ENCODE data around the gene PCDHB1.

Gene PCDHB1, protein sequence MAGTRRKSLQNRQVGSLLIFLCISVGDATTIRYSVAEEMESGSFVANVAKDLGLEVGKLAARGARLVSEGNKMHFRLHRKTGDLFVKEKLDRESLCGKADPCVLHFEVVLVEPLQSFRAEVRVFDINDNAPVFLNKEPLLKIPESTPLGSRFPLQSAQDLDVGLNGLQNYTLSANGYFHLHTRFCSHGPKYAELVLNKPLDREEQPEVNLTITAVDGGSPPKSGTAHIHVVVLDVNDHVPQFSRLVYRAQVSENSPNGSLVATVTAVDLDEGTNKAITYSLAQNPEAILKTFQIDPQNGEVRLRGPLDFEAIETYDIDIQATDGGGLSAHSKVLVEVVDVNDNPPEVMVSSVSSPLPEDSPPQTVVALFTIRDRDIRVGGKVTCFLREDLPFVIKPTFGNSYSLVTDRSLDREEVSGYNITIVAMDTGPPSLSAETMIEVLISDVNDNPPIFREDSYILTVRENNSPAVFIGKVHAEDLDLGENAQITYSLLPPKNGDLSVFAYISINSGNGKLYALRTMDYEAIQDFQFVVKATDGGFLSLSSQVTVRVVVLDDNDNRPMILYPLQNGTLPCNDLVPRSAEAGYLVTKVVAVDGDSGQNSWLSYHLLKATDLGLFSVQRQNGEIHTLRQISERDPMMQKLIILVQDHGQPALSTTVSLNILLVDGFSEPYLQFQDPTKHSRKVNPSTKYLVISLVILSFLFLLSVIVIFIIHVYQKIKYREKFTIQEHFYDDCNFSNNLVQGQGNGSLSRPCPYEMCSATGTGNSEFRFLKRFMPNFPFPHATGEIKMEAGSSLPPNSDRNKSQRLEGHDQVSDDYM

DNA sequence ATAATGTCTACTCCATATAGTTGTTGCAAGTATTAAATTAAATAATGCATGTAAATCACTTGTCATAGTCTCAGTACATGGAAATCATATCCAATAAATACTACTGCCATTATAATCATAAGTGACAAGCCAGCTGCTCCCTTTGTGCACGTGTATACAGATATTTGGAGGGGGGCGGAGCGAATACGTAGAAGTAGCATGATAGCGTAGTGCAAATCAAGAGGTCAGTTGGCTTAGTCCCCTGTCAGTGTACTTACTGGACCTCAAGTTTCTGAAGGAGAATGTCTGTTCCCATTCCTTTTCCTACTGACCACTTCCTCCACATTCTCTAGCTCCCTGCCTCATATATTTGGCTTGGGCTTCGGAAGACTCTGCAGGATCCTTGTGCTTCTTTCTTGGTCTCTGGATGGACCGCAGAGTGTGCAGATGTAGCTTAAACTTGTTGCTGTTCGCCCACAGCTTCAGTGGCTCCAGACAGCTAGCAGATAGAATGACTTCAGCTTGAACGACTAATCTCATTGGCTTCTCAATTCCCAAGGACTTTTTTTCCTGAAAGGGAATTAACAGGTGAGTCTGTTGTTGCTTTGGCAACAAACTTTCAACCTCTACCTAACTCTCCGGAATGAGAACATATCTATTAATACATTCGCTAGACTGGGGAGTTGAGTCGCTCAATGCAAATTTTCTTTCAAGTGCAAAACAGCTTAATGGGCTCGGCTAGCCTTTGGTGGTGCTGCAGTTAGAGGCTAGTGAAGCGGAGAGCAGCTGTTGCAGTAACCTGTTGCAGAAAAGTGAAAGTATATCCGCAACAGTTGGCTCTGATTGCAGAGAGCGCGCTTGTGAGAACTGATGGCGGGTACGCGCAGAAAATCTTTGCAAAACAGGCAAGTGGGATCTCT is at the start of gene PCDHB1:
PCDHB1 (plus strand) TSS at position 753 of the 899 bp plus-strand sequence; CDS start at position 850, 97 bp downstream.
- in situ Hi-C loops (cut with HindIII; ENCODE audit: low pct_ligation_motif_present, low pct_unique_long_range_greater_than_20kb, low sequenced_read_pairs), result no loop called here
- no peak for DNase-seq

- in situ Hi-C loops (cut with HindIII; ENCODE audit: low pct_ligation_motif_present, low pct_unique_long_range_greater_than_20kb, low sequenced_read_pairs), result no loop called here
- DNase-seq, result no peak
Measured at GRCh38 chr5:141001446-141001843, 49.7 kb upstream of the PCDHB1 start.

DNA sequence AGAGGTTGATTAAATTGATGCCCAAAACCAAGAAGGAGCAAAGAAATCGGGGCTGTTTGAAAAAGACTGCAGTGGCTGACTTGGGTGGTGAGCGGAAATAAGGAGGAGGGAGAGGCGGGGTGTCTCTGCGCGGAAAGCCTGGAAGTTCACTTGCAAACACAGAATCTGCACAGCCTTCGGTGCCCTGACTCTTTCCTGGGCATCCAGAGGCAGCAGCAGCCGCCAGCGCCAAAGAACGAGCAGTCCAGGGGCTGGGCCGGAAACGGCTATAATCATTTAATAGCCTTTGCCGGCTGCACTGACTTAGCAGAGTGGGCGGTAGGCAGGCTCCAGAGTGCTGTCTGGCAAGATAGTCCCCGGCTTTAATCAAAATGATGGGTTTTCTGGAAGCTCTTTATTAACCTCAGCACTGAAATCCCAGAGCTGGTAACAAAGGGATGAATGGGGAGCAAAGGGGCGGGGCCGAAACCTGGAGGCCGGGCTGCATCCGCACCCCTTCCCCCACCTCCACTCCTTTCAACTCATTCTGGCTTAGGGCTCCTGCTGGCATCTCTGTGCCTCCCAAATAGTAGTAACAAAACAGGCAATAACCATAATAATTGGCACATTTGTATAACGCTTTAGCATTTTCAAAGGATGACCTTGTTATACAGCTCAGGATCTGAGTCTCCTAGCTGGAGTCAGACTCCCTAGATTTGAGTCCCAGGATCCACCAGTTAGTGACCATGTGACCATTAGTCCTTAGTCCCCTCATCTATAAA is 49.1 kb upstream of the PCDHB1 start:
- no peak for DNase-seq
- in situ Hi-C loops (cut with HindIII; ENCODE audit: low pct_ligation_motif_present, low pct_unique_long_range_greater_than_20kb, low sequenced_read_pairs), result no loop called here

DNA sequence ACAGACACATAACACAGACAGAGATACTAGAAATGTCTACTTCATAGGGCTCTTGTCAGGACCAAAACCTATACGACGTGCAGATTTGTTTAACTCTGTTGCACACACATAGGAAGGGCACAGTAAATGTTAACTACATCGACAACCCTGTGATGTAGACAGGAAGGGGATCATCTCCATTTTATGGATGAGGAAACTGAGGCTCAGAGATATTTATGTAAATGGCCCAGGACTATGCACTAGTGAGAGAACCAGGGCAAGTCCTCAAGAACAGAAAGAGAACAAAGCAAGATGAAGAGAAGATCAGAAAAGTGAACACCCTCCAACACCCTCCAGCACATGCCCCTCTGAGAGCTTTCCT is 48.6 kb upstream of the PCDHB1 start:
- in situ Hi-C loops (cut with HindIII; ENCODE audit: low pct_ligation_motif_present, low pct_unique_long_range_greater_than_20kb, low sequenced_read_pairs), result no loop called here
- no peak for DNase-seq

DNA sequence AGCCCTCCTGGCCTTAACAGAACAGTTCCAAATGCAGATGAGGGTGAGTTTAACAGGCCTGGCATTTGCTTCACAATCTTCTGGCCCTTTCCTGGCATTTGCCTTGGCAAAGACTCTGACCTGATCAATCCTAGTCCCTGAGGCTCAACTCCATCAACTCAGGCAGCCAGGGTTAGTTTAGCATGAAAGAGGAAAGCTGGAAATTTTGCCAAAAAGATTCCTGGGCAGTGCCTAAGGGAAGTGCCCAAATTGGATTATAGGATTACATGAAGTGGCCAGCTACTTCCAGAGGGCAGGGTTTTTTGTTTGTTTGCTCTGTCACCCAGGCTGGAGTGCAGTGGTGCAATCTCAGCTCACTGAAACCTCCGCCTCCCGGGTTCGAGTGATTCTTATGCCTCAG is 48.1 kb upstream of the PCDHB1 start:
- in situ Hi-C loops (cut with HindIII; ENCODE audit: low pct_ligation_motif_present, low pct_unique_long_range_greater_than_20kb, low sequenced_read_pairs), result no loop called here
- no peak for DNase-seq

GRCh38 chr5:141003791-141004611 is 47.2 kb upstream of the PCDHB1 start:
- no peak for DNase-seq
- in situ Hi-C loops (cut with HindIII; ENCODE audit: low pct_ligation_motif_present, low pct_unique_long_range_greater_than_20kb, low sequenced_read_pairs), result no loop called here

DNA sequence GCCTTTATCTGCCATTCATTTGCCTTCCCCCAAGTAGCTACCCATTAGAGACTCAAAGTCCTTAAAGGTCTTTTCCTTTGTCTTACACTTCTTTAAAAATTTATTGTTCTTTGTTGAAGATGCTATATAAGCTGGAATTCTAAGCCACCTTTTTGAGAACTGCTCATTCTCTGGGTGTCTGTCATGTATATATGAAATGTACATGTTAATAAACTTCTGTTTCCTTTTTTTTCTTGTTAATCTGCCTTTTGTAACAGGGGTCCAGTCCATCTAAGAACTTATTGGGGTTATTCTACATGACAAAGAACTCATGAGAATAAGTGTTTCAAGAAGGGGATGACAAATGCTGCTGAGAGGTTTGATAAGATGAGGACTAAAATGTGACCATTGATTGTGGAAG is 43.4 kb upstream of the PCDHB1 start:
- DNase-seq, result no peak
- in situ Hi-C loops (cut with HindIII; ENCODE audit: low pct_ligation_motif_present, low pct_unique_long_range_greater_than_20kb, low sequenced_read_pairs), result no loop called here

- no peak for DNase-seq
- in situ Hi-C loops (cut with HindIII; ENCODE audit: low pct_ligation_motif_present, low pct_unique_long_range_greater_than_20kb, low sequenced_read_pairs), result no loop called here
Measured at GRCh38 chr5:141010047-141010793, 41.0 kb upstream of the PCDHB1 start.

- in situ Hi-C loops (cut with HindIII; ENCODE audit: low pct_ligation_motif_present, low pct_unique_long_range_greater_than_20kb, low sequenced_read_pairs), result no loop called here
- no peak for DNase-seq
Measured at GRCh38 chr5:141017943-141018342, 33.2 kb upstream of the PCDHB1 start.

DNA sequence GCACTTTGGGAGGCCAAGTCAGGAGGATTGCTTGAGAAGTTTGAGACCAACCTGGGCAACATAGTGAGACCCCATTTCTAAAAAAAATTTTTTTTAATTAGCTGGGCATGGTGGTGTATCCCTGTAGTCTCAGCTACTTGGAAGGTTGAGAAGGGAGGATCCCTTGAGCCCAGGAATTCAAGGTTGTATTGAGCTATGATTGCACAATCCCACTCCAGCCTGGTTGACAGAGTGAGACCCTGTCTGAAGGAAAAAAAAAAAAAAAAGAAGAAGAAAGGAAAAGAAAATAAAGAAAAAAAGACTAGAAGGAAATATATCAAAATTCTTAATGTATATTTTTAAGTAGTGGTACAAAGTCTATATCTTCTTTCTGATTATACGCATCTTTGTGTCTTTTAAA is 28.8 kb upstream of the PCDHB1 start:
- DNase-seq, result no peak
- in situ Hi-C loops (cut with HindIII; ENCODE audit: low pct_ligation_motif_present, low pct_unique_long_range_greater_than_20kb, low sequenced_read_pairs), result no loop called here

GRCh38 chr5:141031006-141031405 is 20.2 kb upstream of the PCDHB1 start:
- DNase-seq, result no peak
- in situ Hi-C loops (cut with HindIII; ENCODE audit: low pct_ligation_motif_present, low pct_unique_long_range_greater_than_20kb, low sequenced_read_pairs), result no loop called here

- in situ Hi-C loops (cut with HindIII; ENCODE audit: low pct_ligation_motif_present, low pct_unique_long_range_greater_than_20kb, low sequenced_read_pairs), result no loop called here
- DNase-seq, result no peak
Measured at GRCh38 chr5:141032626-141033025, 18.5 kb upstream of the PCDHB1 start.

DNA sequence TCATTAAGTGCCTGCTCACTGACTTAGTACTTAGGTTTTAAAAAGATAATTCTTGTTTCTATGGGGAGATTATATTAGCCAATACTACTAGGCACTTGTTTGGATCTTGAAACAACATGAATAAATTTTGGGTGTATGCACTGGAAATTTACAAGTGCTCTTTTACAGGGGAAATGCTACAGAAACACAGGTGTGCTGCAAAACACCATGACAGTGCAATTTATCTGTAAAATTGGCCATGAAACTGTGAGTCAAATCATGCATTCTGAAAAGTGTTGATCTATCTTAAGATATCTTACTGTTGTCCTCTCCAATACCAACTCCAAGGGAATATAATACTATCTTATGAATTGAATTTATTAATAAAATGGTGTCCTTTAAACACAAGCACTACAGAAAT is 12.1 kb upstream of the PCDHB1 start:
- in situ Hi-C loops (cut with HindIII; ENCODE audit: low pct_ligation_motif_present, low pct_unique_long_range_greater_than_20kb, low sequenced_read_pairs), result no loop called here
- DNase-seq, result no peak

GRCh38 chr5:141039517-141039916 is 11.7 kb upstream of the PCDHB1 start:
- DNase-seq, result no peak
- in situ Hi-C loops (cut with HindIII; ENCODE audit: low pct_ligation_motif_present, low pct_unique_long_range_greater_than_20kb, low sequenced_read_pairs), result no loop called here

DNA sequence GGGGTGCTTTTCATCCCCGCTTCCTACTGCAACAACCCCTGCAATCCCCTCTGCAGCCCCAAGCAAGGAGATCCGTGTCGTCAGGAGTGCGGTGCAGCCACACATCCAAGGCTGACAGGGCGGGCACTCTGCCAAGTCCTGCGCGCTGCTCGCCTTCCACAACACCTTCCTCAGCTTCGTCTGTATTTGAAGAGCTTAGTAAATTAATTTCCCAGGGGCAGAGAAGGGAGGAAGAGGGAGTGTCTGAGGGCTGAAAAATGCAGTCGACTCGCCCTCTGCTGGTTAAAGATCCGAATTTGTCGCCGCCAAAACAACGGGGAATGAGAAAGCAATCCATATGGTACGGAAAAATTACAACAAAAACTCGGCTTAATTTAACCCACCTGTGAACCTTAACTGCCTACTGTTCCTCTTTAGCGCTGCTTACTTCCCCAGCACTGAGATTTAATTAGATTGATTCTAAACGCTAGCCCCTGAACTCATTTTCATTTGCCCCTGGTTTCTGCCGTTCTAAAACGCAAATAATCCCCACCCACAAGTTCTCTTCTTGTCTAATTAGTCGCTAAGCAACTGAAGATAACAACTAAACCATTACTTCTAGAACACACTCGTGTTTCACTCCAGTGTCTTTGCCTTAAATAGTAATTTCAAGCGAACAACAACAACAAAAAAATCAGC is 10.9 kb upstream of the PCDHB1 start:
- DNase-seq, result no peak
- in situ Hi-C loops (cut with HindIII; ENCODE audit: low pct_ligation_motif_present, low pct_unique_long_range_greater_than_20kb, low sequenced_read_pairs), result no loop called here

- in situ Hi-C loops (cut with HindIII; ENCODE audit: low pct_ligation_motif_present, low pct_unique_long_range_greater_than_20kb, low sequenced_read_pairs), result no loop called here
- DNase-seq, result peak; percentile 83
Measured at GRCh38 chr5:141040771-141041426, 10.3 kb upstream of the PCDHB1 start.

All from ACHN (cell line).